ENCODE measurements around the gene C3orf22.

C3orf22 gene

DNA sequence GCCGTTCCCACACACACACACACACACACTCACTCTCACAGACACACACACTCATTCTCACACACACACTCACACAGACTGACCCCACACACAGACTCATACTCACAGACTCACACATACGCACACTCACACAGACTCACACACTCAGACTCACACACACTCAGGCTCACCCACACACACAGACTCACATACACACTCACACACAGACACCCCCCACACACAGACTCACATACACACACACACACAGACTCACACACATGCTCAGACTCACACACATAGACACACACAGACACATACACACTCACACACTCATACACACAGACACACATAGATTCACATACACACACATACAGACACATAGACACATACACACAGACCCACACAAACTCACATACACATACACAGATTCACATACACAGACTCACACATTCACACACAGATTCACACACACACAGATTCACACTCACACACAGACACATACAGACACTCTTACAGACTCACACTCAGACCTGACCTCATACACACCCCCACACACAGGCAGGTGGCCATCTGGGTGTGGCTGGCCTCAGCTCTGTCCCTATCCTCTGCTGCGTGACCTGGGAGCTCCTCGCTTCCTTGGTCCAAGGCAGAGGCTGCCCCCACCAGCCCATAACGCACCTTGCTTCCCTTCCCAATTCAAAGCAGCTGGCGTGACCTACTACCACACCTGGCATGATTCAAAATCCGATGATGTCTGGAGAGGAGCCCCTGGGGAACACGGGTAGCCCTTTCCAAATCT is 1.9 kb downstream of the C3orf22 start:
- DNase-seq (ENCODE audit: low read depth in 2 of 2), result no peak

- DNase-seq (ENCODE audit: low read depth in 2 of 2), result no peak
Measured at GRCh38 chr3:126555795-126556636, 2.7 kb downstream of the C3orf22 start.

DNA sequence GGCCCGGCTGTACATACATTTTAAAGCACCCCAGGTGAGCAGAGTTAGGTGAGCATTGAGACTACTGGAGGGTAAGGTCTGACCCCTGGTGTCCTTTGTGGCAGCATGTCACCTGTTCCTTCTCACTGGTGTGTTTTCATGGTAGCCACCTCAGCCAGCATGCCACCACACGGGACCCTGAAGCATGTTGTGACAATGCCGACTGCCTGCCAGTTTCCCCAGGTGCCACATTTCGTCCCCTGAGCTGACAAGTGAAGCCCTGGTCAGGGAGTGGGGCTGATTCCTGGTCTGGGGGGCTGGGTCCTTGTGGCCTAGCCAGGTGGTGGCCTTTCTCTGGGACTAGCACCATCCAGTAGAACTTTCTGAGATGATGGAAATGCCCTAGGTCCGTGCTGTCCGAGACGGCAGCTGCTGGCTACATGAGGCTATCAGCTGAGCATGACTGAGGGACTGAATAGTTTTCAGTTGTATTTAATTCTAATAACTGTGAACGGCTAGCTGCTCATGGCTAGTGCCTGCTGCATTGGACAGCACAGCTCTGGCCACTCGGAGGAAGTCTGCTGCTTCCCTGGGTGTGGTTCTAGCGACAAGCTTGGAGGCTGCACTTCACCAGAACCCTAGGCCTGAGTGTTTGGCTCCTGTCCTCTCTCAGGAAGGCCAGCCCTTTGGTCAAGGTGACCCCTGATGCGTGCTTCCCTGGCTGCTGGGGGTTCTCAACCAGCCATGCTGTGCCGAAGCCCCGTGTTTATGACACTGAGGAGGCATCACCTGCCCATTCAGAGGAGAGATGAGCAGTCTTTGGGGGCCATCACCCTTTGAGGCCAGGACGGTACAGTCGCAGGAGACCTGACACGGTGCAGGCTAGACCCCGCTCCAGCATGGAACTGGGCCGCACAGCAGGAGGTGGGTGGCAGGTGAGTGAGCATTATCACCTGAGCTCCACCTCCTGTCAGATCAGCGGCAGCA is 3.9 kb downstream of the C3orf22 start:
- no peak for DNase-seq (ENCODE audit: low read depth in 2 of 2)

DNA sequence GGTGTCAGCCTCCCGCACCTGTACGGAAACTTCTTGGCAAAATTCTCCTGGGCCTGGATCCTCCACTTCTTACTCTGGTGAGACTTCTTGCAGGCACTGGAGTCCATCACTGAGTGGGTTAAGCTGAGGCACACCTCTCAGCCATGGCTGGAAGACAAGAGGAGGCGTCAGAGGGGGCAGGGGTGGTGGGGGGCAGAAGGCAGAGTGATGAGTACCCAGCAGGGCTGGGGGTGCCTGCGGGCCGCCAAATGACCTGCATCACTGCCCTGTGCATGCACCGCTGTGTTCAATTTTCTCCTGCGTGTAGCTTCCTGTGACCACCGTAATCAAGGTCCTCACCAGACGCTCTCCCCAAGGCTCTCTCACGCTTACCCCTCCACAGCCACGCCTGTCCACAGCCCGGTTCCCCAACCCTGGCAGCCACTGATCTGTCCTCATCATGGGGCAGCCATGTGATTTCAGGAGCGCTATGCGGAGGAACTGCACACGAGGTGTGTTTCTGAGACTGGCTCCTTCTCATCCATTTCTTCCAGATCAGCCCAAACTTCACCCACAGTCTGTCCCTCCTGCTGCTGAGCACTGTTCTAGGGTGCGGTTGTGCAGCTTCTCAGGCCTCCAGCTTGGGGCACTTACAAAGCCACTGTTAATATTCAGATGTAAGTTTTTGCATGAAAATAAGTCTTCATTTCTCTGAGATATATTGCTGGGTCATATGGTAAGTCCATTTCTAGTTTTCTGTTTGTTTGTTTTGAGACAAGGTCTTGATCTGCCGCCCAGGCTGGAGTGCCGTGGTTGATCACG is 5.2 kb downstream of the C3orf22 start:
- no peak for DNase-seq (ENCODE audit: low read depth in 2 of 2)

GRCh38 chr3:126552688-126553283 is 5.9 kb downstream of the C3orf22 start:
- DNase-seq (ENCODE audit: low read depth in 2 of 2), result no peak

DNA sequence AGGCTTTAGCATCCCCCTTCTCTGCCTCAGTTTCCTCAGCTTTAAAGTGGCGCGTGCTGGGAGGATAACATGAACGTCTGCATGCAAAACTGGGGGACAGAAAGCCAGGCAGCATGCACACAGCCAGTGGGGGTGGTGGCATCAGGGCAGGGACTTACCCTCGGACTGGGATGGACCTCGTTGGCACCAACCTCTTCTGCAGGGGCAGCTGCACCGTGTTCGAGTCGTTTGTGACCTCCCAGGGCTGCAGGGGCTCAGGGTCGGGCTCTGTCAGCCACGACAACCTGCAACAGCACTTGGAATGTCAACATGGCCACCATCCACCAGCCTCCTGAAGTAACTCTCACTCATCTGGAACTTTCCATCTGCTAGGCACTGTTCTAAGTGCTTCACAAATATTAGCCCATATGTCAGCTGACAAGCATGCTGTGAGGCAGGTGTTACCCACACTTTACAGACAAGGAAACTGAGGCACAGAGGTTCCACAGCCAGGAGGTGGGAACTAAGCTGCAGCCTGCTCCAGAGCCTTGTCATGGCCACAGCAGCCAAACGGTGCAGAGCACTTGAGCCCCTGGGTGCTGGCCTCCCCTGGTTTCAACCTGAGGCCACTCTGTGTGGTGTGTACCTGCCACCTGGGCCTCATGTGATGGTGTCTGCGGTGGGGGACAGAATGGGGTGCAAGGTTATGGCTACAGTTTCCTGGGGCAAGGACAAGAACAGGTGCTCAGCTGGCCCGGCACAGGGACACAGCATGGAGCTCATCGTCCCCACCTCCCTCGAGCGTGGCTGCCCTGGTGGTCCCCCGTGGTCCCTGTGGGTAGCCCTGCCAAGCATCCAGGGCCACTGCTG is 6.7 kb downstream of the C3orf22 start:
- no peak for DNase-seq (ENCODE audit: low read depth in 2 of 2)

DNA sequence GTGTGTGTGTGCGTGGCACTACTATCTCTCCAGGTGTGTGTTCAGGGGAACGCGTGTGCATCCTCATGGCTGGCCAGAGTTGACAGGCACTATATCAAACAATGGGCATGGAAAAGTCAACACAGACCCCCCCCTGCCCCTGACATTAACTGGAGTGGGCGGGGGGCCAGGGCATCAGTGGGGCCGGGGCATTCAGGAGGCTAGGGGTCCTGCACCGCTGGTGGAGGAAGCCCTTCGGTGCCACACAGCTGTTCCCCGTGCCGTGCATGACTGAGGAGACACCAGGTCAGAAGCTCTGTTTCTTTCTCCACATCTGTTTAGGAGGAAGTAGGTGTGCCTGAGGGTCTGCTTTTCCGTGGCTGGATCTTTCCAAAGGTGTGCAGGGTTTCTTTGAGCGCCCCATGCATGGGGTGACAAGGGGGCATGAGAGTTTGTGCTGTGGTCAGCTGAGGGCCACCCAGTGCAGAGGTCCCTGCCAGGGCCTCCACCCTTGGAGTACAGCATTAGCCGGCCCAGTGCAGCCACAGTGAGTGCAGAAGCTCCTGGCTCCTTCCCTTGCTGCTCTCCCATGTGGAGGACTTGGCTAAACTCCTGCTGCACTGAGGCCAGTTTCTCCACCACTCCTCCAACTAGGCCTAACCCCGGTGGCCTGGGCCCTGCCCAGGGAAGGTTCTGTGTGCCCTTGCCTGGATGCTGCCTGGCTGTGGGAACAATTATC is 7.5 kb downstream of the C3orf22 start:
- DNase-seq (ENCODE audit: low read depth in 2 of 2), result no peak

DNA sequence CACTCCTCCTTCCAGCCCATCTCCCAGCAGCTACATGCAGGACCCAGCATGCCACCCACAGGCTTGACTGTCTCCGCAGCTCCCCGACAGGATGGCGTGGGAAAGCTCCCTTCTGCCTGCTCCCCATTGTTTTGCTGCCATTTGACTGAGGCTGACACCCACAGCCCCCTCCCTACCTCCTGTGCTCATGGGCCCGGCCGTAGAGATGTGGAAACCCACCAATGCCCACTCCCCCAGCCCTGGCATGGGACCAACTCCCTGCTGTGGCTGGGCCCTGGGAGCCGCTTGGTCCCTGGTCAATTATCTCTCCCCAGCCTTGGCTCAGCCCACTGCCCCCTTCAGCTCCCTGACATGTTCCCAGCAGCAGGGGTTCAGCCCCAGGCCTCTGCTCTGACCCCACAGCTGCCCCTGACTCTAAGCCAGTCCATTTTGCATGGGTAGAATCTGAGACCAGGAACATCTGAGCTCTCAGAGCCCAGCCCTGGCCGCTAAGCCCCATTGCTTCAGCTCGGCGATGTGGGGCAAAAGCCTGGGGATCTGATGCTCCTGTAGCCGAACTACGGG is 8.2 kb downstream of the C3orf22 start:
- DNase-seq (ENCODE audit: low read depth in 2 of 2), result no peak

DNA sequence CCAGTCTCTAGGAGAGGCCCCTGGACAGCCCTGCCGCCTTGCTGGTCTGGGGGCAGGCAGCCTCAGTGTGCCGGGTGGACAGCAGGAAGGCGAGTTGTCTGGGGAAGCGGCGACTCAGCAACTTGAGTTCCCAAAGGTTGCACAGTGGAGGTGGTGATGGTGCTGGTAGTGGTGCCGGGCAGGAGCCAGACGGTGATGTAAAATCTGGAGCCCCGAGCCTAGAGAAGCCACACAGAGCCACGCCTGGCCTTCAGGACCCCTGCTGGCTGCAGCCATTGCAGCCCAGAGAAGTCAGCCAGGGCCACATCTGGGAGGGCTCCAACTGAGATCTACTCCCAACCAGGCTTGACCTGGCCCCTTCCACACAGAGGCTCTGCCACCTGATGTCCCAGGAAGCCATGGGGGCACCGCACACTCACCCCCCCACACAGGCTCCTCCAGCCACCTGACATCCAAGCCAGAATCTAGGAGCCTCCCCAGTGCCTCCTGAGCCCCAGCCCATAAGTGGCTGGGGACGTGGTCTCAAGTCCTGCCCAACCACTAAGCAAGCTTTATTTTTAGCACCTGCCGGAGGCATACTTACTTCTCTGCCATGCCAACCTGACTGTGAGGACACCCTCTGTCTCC is 8.8 kb downstream of the C3orf22 start:
- DNase-seq (ENCODE audit: low read depth in 2 of 2), result no peak

DNA sequence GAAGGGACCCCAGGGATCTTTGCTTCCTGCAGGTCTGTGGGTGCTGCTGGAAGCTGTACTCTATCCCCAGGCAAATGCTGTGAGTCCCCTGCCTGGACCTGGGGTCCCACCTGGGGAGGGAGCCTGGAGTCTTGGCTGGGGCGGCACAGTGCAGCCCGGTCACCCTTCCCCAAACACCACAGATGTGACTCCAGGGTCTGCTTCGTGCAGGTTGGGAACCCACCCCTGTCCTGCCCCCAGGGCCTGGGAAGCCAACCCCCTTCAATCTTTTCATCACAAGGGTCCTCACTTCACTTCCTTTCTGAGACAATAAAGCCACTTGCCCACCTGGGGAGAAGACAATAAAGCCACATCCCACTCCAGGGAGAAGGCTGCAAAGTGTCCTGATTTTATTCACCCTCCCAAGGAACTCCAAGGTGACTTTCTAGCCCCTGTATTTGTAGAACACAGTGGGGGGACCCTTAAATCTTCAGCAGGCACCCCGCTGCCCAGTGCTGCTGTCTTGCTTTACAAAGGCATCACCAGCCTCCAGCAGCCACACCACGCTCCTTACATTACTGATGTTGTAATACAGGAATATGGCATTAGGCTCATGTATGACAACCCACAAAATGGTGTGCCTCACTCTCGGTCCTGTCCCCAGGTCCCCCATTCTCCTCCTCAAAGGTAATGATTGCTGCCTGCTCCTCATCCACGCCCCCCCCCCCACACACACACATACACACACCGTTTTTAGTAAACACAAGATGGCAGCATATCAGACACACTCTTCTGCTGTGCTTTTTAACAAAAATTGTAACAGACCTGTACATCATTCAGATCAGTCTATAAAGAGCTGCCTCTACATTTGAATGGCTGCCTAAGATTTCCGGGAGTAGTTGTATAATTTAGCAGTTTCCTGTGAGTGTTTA is 9.9 kb downstream of the C3orf22 start:
- no peak for DNase-seq (ENCODE audit: low read depth in 2 of 2)

GRCh38 chr3:126547721-126548120 is 11.0 kb downstream of the C3orf22 start:
- DNase-seq (ENCODE audit: low read depth in 2 of 2), result no peak

GRCh38 chr3:126546549-126547239 is 12.0 kb downstream of the C3orf22 start:
- DNase-seq (ENCODE audit: low read depth in 2 of 2), result no peak

DNA sequence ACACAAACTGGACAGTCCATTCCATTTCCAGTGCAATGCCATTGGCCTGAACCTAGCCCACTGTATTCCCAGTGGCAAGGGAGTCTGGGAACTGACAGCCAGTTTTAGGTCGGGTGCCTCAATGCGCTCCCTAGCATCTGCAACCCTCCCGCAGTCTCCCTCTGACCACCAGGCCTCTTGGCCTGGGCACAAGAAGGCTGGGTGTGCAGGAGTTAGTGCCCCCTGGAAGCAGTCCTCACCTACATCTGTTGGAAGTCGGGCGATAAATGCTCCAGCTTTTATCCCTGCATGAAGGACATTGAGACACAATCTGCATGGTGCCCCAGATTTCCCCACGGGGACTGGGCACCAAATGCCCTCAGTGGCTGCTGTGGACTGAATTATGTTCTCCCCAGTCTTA is 12.7 kb downstream of the C3orf22 start:
- DNase-seq (ENCODE audit: low read depth in 2 of 2), result no peak

DNA sequence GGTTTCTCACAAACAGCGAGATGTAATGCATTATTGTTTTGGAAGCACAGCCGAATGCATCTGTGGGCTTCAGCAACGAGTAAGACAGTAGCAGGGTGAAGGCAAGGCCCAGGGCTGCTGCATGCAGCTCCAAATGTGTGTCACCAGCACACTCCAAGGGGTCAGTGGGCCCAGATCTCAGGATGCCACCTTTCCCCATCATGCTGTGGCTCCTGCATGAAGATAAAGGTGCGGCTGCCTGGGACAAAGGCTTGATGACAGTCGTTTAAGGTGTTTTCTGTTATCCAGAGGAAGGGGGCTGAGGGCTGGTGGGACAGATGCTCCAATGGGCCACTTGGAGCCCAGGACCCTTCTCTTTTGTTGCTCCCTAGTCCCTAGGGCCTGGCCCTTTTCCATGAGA is 13.2 kb downstream of the C3orf22 start:
- DNase-seq (ENCODE audit: low read depth in 2 of 2), result no peak

- no peak for DNase-seq (ENCODE audit: low read depth in 2 of 2)
Measured at GRCh38 chr3:126544596-126545281, 14.0 kb downstream of the C3orf22 start.

- DNase-seq (ENCODE audit: low read depth in 2 of 2), result no peak
Measured at GRCh38 chr3:126543457-126544061, 15.2 kb downstream of the C3orf22 start.

All from stimulated activated CD4-positive, alpha-beta T cell treated with anti-CD3 and anti-CD28 coated beads, Interleukin-12 subunit alpha, Interleukin-12 subunit beta, amount 100 ng/mL, for 24 hours (primary cell).